ENCODE measurements around the gene HOXB1.
A peak's percentile ranks its signal among the peaks of the same experiment; 100 is the strongest.

The HOXB1 gene

GRCh38 chr17:48530887-48531272 lies at the start of gene HOXB1:
TSS of gene HOXB1 (minus strand) at chr17:48531011. CDS start at chr17:48530904, 107 bp downstream.
- no peak for DNase-seq

- no peak for DNase-seq
Measured at GRCh38 chr17:48579760-48580554, 49.1 kb upstream of the HOXB1 start.

GRCh38 chr17:48579471-48579759 lies 48.6 kb upstream of the HOXB1 start:
- no peak for DNase-seq

- DNase-seq, result no peak
Measured at GRCh38 chr17:48578616-48579470, 48.0 kb upstream of the HOXB1 start.

- DNase-seq, result peak; percentile 81
Measured at GRCh38 chr17:48577946-48578615, 47.3 kb upstream of the HOXB1 start, which contains the start of gene HOXB4. TSS of gene HOXB4 (minus strand) at chr17:48578350. CDS start at chr17:48578319, 31 bp downstream.

- no peak for DNase-seq
Measured at GRCh38 chr17:48577330-48577945, 46.6 kb upstream of the HOXB1 start.

GRCh38 chr17:48576479-48577309 lies 45.9 kb upstream of the HOXB1 start:
- no peak for DNase-seq

- no peak for DNase-seq
Measured at GRCh38 chr17:48575673-48576478, 45.1 kb upstream of the HOXB1 start.

- no peak for DNase-seq
Measured at GRCh38 chr17:48575066-48575582, 44.3 kb upstream of the HOXB1 start.

- no peak for DNase-seq
Measured at GRCh38 chr17:48574505-48575065, 43.8 kb upstream of the HOXB1 start.

- no peak for DNase-seq
Measured at GRCh38 chr17:48571826-48572417, 41.1 kb upstream of the HOXB1 start.

GRCh38 chr17:48571024-48571818 lies 40.4 kb upstream of the HOXB1 start:
- DNase-seq, result no peak

GRCh38 chr17:48570325-48571023 lies 39.7 kb upstream of the HOXB1 start:
- DNase-seq, result no peak

GRCh38 chr17:48569674-48570324 lies 39.0 kb upstream of the HOXB1 start:
- no peak for DNase-seq

GRCh38 chr17:48569240-48569582 lies 38.4 kb upstream of the HOXB1 start:
- no peak for DNase-seq

- no peak for DNase-seq
Measured at GRCh38 chr17:48568499-48569239, 37.9 kb upstream of the HOXB1 start.

- DNase-seq, result no peak
Measured at GRCh38 chr17:48567646-48568354, 37.0 kb upstream of the HOXB1 start.
